OCI-LY7 (cell line): ENCODE measurements around the gene ARHGAP33. TPM values are rescaled to one million over a fixed set of nuclear protein-coding genes. Genes with fewer than 3 reads are reported as not detected.

ENCODE experiments used
- Bru-seq: library from RNA; stranded (reverse); fragments of 400-500 nt; gene quantifications from one replicate; lab custom pipeline; 2021; lab: Mats Ljungman, UMichigan
- BruChase-seq, 2 experiments: library from RNA; stranded (reverse); fragments of 400-500 nt; gene quantifications; one replicate each; lab custom pipeline; 2021; lab: Mats Ljungman, UMichigan
- BruUV-seq: library from RNA; stranded (reverse); fragments of 400-500 nt; replicated peaks from 2 replicates; lab custom pipeline; 2021; lab: Mats Ljungman, UMichigan
- CTCF ChIA-PET: fragments of 300-600 bp; sonication (Branson Sonifier 250); formaldehyde crosslinking; loops from one replicate; lab custom pipeline; 2022; ENCODE audit warnings: antibody characterized with exemption; ENCODE audit not compliant: unreplicated experiment; lab: Charles Lee
- POLR2A ChIA-PET: fragments of 300-600 bp; sonication (Branson Sonifier 250); formaldehyde crosslinking; loops from one replicate; lab custom pipeline; 2022; ENCODE audit warnings: antibody characterized with exemption; lab: Charles Lee
- DNase-seq: peaks from one replicate; pipeline ENCODE4 v3.0.0-alpha.2; 2015; ENCODE audit warnings: low spot score
- H2AFZ ChIP-seq: fragments of 200-600 bp; sonication (generic), shearing (Covaris generic); 2 replicates; pipeline ENCODE4 v1.6.1; 2014; ENCODE audit warnings: mild to moderate bottlenecking, antibody characterized with exemption, low read length, moderate library complexity
- H3K27ac ChIP-seq: fragments of 200-600 bp; sonication (generic); 2 replicates; pipeline ENCODE4 v1.5.1; 2014; ENCODE audit warnings: mixed run types, low read depth, mild to moderate bottlenecking, moderate library complexity, low read length, inconsistent platforms; ENCODE audit not compliant: poor library complexity, severe bottlenecking
- H3K36me3 ChIP-seq: fragments of 200-600 bp; sonication (generic); 2 replicates; pipeline ENCODE4 v1.6.1; 2014; ENCODE audit warnings: mild to moderate bottlenecking, antibody characterized with exemption, low read length, moderate library complexity, mixed read lengths; ENCODE audit not compliant: insufficient read depth
- H3K4me1 ChIP-seq: fragments of 200-600 bp; sonication (generic); 2 replicates; pipeline ENCODE4 v1.5.1; 2014; ENCODE audit warnings: mild to moderate bottlenecking, low read length; ENCODE audit not compliant: insufficient read depth, poor library complexity, severe bottlenecking
- H3K4me2 ChIP-seq: fragments of 200-600 bp; sonication (generic); 2 replicates; pipeline ENCODE4 v1.6.1; 2014; ENCODE audit warnings: mild to moderate bottlenecking, low read length
- H3K4me3 ChIP-seq: fragments of 200-600 bp; sonication (generic); 2 replicates; pipeline ENCODE4 v1.5.1; 2014; ENCODE audit warnings: mild to moderate bottlenecking, low read depth, low read length; ENCODE audit not compliant: poor library complexity, severe bottlenecking
- H3K79me2 ChIP-seq: fragments of 200-600 bp; sonication (generic); 2 replicates; pipeline ENCODE4 v1.6.1; 2016; ENCODE audit warnings: low read depth, mild to moderate bottlenecking, low read length, moderate library complexity, mixed read lengths; ENCODE audit not compliant: insufficient read depth
- H3K9me2 ChIP-seq: fragments of 200-600 bp; sonication (generic); 2 replicates; pipeline ENCODE4 v1.6.1; 2016; ENCODE audit warnings: mild to moderate bottlenecking, low read length, mixed read lengths; ENCODE audit not compliant: insufficient read depth
- H3K9me3 ChIP-seq: fragments of 200-600 bp; sonication (generic); 2 replicates; pipeline ENCODE4 v1.6.1; 2014; ENCODE audit warnings: mild to moderate bottlenecking, mixed run types, low read length, mixed read lengths
- H4K20me1 ChIP-seq: fragments of 200-600 bp; sonication (generic); 2 replicates; pipeline ENCODE4 v1.6.1; 2014; ENCODE audit warnings: mild to moderate bottlenecking, antibody characterized with exemption, low read length, moderate library complexity, mixed read lengths; ENCODE audit not compliant: insufficient read depth
- CTCF ChIP-seq: fragments of 200-600 bp; sonication (generic); conservative IDR thresholded peaks from 2 replicates; pipeline ENCODE4 v1.5.1; 2014; ENCODE audit warnings: mild to moderate bottlenecking, antibody characterized with exemption, low read length, moderate library complexity, mixed read lengths
- EZH2phosphoT487 ChIP-seq: fragments of 200-600 bp; sonication (generic); IDR thresholded peaks from 2 replicates; pipeline ENCODE4 v1.6.1; 2018; ENCODE audit warnings: low read depth, borderline replicate concordance, mild to moderate bottlenecking, mixed run types, antibody characterized with exemption, low read length, moderate library complexity, mixed read lengths
- intact Hi-C: fragments of 100-400 bp; cut with micrococcal nuclease; formaldehyde crosslinking; loops from one replicate; pipeline ENCODE4 v1.10.0; 2022; ENCODE audit not compliant: unreplicated experiment
- long read RNA-seq: library from polyadenylated mRNA; stranded (forward); transcript quantifications from one replicate; pipeline ENCODE4 v2.0.0, GENCODE V29; 2022
- total RNA-seq, 2 experiments: library from RNA; depleted of rRNA in 1 of 2; stranded (reverse); fragments of >200 nt in 1 of 2; shearing (Covaris generic) in 1 of 2; gene quantifications; 2 replicates each; pipeline ENCODE4 v1.2.3, GENCODE V29; 2014 to 2022

Gene ARHGAP33, protein sequence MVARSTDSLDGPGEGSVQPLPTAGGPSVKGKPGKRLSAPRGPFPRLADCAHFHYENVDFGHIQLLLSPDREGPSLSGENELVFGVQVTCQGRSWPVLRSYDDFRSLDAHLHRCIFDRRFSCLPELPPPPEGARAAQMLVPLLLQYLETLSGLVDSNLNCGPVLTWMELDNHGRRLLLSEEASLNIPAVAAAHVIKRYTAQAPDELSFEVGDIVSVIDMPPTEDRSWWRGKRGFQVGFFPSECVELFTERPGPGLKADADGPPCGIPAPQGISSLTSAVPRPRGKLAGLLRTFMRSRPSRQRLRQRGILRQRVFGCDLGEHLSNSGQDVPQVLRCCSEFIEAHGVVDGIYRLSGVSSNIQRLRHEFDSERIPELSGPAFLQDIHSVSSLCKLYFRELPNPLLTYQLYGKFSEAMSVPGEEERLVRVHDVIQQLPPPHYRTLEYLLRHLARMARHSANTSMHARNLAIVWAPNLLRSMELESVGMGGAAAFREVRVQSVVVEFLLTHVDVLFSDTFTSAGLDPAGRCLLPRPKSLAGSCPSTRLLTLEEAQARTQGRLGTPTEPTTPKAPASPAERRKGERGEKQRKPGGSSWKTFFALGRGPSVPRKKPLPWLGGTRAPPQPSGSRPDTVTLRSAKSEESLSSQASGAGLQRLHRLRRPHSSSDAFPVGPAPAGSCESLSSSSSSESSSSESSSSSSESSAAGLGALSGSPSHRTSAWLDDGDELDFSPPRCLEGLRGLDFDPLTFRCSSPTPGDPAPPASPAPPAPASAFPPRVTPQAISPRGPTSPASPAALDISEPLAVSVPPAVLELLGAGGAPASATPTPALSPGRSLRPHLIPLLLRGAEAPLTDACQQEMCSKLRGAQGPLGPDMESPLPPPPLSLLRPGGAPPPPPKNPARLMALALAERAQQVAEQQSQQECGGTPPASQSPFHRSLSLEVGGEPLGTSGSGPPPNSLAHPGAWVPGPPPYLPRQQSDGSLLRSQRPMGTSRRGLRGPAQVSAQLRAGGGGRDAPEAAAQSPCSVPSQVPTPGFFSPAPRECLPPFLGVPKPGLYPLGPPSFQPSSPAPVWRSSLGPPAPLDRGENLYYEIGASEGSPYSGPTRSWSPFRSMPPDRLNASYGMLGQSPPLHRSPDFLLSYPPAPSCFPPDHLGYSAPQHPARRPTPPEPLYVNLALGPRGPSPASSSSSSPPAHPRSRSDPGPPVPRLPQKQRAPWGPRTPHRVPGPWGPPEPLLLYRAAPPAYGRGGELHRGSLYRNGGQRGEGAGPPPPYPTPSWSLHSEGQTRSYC
- total RNA-seq (2014; rRNA removed; shearing (Covaris generic)) (15.1 and 21.3 TPM in 2 replicates), total RNA-seq (2022) (94.6 and 130 TPM in 2 replicates), Bru-seq, nascent RNA (percentile 54 among the genes with signal in this experiment), BruChase-seq, experiment 1, labeled RNA remaining after a 6-hour chase (percentile 70 among the genes with signal in this experiment), BruChase-seq, experiment 2, labeled RNA remaining after a 2-hour chase (percentile 60 among the genes with signal in this experiment)
- long read RNA-seq, partial matches to known transcripts, result 41 of 62 reads
- long read RNA-seq, other reads (novel, unspliced or antisense), result 21 of 62 reads

- peak within 1 kb of the TSS; percentile 79 for H3K4me2 ChIP-seq
- H3K4me3 ChIP-seq, result peak within 1 kb of the TSS; percentile 80
- H3K9me2 ChIP-seq, result no peaks in the 10 kb centered on the region
- ChIA-PET CTCF (no interaction called here), POLR2A (no interaction called here)
- no peaks in the 10 kb centered on the region for H3K36me3 ChIP-seq
- intact Hi-C loops, result loop anchor here (1.0 kb wide), 2 partner anchors 27 to 35 kb away; partner anchors contain the start of gene LIN37
- no TSS peak for BruUV-seq
- peaks cover 19% of the 10 kb centered on the region for H3K4me1 ChIP-seq
- H3K9me3 ChIP-seq, result no peaks in the 10 kb centered on the region
- H3K27ac ChIP-seq, result peak within 1 kb of the TSS; percentile 29
- no peaks in the 10 kb centered on the region for H3K79me2 ChIP-seq
- TF ChIP-seq CTCF, result no peak
- no peak for TF ChIP-seq EZH2phosphoT487
- peak; percentile 100 for DNase-seq
- H2AFZ ChIP-seq, result peak within 1 kb of the TSS; percentile 11; the same call in 1 of the 2 replicates
- no peaks in the 10 kb centered on the region for H4K20me1 ChIP-seq
Observed at GRCh38 chr19:35775298-35776101, at the start of gene ARHGAP33. Gene ARHGAP33, plus strand, starts transcription at chr19:35775564. Its CDS starts 95 bp downstream, at chr19:35775659.

DNA sequence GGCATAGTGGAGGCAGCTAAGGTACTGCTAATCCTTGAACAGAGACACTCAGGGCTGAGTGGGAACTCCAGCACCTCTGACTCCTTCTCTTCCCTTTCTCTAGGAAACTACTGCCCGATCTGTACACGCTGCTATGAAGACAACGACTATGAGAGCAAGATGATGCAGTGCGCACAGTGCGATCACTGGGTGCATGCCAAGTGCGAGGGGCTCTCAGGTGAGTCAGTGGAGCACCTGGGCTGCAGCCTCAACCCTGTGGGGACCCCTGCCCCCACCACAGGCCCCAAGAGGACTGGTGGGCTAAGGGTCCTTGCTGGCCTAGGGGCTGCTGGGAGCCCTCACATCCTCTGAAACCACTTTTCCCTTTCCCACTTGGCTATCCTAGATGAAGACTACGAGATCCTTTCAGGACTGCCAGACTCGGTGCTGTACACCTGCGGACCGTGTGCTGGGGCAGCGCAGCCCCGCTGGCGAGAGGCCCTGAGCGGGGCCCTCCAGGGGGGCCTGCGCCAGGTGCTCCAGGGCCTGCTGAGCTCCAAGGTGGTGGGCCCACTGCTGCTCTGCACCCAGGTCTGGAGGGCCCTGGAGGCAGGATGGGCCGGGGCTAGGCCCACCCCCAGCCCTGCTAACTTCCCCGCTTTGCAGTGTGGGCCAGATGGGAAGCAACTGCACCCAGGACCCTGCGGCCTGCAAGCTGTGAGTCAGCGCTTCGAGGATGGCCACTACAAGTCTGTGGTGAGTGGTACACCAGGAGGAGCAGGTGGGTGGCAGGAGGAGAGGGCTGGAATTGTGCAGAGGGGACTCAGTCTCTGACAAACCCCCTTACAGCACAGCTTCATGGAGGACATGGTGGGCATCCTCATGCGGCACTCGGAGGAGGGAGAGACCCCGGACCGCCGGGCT lies 48.1 kb upstream of the ARHGAP33 start:
- Histone ChIP-seq H3K79me2 (no peaks in the 10 kb centered on the region), H3K9me2 (no peaks in the 10 kb centered on the region), H3K9me3 (no peaks in the 10 kb centered on the region), H2AFZ (no peak overlapping the region), H3K4me2 (no peak overlapping the region), H3K36me3 (peaks cover 98% of the 10 kb centered on the region), H3K4me1 (no peaks in the 10 kb centered on the region), H3K27ac (no peak overlapping the region), H3K4me3 (no peak overlapping the region), H4K20me1 (no peaks in the 10 kb centered on the region)
- POLR2A ChIA-PET, result no interaction called here
- CTCF ChIA-PET, result no interaction called here
- intact Hi-C loops, result no loop called here
- TF ChIP-seq CTCF (no peak), EZH2phosphoT487 (no peak)
- DNase-seq, result no peak
- TSS peak; percentile 24 for BruUV-seq
